ENCODE results near the gene TEN1. TPM values are rescaled to one million over a fixed set of nuclear protein-coding genes. Genes with fewer than 3 reads are reported as not detected.

Gene TEN1
- total and polyA plus RNA-seq, 2 experiments from 2014 or later, result 23.8 to 26.9 TPM

DNA sequence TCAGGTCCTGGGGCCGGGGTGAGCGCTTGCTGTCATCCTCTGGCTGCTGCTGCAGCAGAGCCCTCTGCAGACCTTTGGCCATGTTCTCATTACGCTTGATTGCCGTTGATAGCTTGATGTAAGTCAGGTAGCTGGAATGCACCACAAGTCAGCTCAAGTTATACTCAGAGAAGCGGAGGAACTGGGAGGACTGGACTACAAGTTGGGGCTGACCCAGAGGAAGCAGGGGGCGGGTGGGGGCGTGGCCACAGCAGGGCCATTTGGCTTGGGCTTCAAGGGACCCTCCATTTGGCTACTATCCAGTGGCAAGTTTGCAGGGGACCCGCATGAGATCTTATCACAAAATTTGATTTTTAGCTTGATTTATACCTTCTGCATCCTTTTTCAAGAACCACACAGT, 67.0 kb downstream of the TEN1 start:
- DNase-seq (ENCODE audit: low read depth in 1 of 2, low spot score in 1 of 2), result no peak
- Histone ChIP-seq H3K4me1 (ENCODE audit: low read depth) (no peaks in the 10 kb centered on the region), H3K27me3 (no peaks in the 10 kb centered on the region), H3K4me3 (no peak overlapping the region), H3K36me3 (peaks cover 79% of the 10 kb centered on the region), H3K9me3 (ENCODE audit: low read depth) (no peaks in the 10 kb centered on the region), H3K27ac (no peak overlapping the region)
- TF ChIP-seq, protein P1, sequence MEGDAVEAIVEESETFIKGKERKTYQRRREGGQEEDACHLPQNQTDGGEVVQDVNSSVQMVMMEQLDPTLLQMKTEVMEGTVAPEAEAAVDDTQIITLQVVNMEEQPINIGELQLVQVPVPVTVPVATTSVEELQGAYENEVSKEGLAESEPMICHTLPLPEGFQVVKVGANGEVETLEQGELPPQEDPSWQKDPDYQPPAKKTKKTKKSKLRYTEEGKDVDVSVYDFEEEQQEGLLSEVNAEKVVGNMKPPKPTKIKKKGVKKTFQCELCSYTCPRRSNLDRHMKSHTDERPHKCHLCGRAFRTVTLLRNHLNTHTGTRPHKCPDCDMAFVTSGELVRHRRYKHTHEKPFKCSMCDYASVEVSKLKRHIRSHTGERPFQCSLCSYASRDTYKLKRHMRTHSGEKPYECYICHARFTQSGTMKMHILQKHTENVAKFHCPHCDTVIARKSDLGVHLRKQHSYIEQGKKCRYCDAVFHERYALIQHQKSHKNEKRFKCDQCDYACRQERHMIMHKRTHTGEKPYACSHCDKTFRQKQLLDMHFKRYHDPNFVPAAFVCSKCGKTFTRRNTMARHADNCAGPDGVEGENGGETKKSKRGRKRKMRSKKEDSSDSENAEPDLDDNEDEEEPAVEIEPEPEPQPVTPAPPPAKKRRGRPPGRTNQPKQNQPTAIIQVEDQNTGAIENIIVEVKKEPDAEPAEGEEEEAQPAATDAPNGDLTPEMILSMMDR (IDR thresholded peaks at IDR 0.05; ENCODE audit: low read depth, low read length), result no peak

DNA sequence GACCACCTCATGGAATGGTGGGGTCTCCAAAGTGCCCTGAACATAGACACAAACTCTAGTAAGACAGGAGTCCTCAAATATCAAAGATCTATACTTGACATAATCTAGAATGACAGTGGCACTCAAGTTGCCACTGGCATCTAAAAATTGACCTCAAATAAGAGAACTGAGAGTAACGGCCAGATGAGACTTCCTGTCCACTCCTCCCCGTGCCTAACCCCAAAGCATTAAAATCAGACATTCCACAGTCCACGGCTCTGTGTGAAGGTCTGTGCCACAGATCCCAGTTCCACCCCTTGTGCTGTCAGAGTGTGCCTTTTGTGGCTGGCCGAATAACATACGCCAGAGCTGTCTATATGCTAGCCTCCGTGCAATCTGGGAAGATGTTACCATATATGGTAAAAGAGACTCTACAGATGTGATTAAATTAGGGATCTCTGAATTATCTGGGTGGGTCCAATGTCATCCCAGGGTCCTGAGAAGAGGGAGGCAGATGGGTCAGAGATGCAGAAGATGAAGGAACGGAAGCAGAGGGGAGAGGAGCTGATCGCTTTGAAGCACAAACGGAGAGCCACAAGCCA, 69.1 kb downstream of the TEN1 start:
- Histone ChIP-seq H3K27ac (no peak overlapping the region), H3K9me3 (ENCODE audit: low read depth) (no peaks in the 10 kb centered on the region), H3K4me1 (ENCODE audit: low read depth) (peaks cover 3% of the 10 kb centered on the region), H3K27me3 (no peaks in the 10 kb centered on the region), H3K4me3 (no peak overlapping the region), H3K36me3 (peaks cover 66% of the 10 kb centered on the region)
- DNase-seq (ENCODE audit: low read depth in 1 of 2, low spot score in 1 of 2), result no peak
- TF ChIP-seq, protein P1 (IDR thresholded peaks at IDR 0.05; ENCODE audit: low read depth, low read length), result no peak

DNA sequence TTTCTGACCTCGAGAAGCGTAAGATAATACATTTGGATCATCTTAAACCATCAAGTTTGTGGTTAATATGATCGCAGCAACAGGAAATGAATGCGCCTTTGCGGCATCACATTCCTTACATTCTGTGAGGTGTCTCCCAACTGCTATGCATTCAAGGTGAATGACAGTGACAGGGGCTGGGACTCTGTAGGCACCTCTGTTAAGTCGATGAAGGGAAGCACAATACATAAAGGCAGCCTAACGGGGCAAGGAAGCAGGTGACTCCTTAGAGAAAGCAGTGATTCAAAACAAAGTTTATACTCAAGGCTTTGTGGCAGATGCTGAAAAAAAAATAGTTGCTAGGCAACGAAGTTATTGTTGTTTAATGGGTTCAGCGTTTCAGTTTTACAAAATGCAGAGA, 69.7 kb downstream of the TEN1 start:
- Histone ChIP-seq H3K36me3 (peaks cover 60% of the 10 kb centered on the region), H3K4me3 (no peak overlapping the region), H3K9me3 (ENCODE audit: low read depth) (no peaks in the 10 kb centered on the region), H3K4me1 (ENCODE audit: low read depth) (peaks cover 7% of the 10 kb centered on the region), H3K27me3 (no peaks in the 10 kb centered on the region), H3K27ac (no peak overlapping the region)
- TF ChIP-seq, protein P1 (IDR thresholded peaks at IDR 0.05; ENCODE audit: low read depth, low read length), result no peak
- DNase-seq (ENCODE audit: low read depth in 1 of 2, low spot score in 1 of 2), result no peak

DNA sequence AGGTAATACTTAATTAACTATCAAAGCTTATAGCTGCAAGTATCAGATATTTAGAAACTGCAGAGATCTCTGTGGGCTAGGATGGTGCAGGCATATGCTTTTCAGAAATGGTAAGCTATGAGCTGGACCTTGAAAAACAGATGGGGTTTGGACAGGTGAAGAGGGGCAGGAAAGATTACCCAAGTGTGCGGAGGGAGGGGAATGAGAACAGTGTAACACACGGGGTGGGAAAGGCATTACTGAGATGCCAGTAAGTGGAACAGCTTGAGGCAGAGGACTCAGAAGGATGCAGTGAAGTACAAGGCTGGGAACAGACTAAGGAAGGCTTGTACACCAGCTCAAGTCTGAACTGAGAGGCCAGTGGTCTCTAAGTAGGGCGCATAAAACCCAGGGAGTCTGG, 70.2 kb downstream of the TEN1 start:
- Histone ChIP-seq H3K4me1 (ENCODE audit: low read depth) (peaks cover 12% of the 10 kb centered on the region), H3K27ac (no peak overlapping the region), H3K36me3 (peaks cover 60% of the 10 kb centered on the region), H3K9me3 (ENCODE audit: low read depth) (no peaks in the 10 kb centered on the region), H3K4me3 (no peak overlapping the region), H3K27me3 (no peaks in the 10 kb centered on the region)
- no peak for DNase-seq (ENCODE audit: low read depth in 1 of 2, low spot score in 1 of 2)
- TF ChIP-seq, protein P1 (IDR thresholded peaks at IDR 0.05; ENCODE audit: low read depth, low read length), result no peak

DNA sequence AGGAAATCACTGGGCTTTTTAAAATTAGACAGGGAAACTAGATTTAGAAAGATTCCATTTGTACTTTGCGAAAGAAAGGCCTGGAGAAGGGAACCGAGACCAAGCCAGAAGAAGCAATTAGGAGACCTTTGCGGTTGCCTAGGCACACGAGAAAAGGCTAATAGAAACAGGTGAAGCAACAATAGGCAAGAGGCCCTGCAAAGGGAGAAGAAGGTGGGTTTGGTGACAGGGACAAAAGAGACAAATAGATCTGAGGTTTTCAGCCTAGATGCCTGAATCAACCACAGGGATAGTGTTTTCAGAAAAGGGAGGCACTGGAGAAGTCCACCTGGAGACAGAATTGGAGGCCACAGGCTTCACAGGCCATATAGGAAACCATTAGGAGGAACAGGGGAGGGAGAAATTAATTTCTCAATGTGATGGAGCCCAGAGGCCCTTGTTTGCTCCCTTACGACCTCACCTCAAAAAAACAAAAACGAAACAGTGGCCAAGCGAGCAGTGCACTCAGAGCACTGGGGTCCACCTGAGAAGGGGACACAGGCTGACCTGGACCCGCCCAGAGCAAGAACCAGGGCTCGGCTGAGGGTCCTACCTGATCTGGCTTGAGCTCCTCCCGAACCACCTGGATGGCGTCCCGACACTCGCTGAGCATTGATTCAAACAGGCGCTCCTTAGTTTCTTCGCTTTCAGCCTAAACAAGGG, 70.9 kb downstream of the TEN1 start:
- TF ChIP-seq, protein P1 (IDR thresholded peaks at IDR 0.05; ENCODE audit: low read depth, low read length), result no peak
- Histone ChIP-seq H3K9me3 (ENCODE audit: low read depth) (no peaks in the 10 kb centered on the region), H3K36me3 (peaks cover 60% of the 10 kb centered on the region), H3K27ac (no peak overlapping the region), H3K4me1 (ENCODE audit: low read depth) (peaks cover 12% of the 10 kb centered on the region), H3K4me3 (no peak overlapping the region), H3K27me3 (no peaks in the 10 kb centered on the region)
- DNase-seq (ENCODE audit: low read depth in 1 of 2, low spot score in 1 of 2), result no peak

Other genes with a start within 250 kb of the TEN1 start
- 35.1 and 54.0 TPM in 2 replicates for gene GALK1, start 214.0 kb upstream of the TEN1 start, total RNA-seq
- 42.4 and 74.4 TPM in 2 replicates for gene GALK1, start 214.0 kb upstream of the TEN1 start, polyA plus RNA-seq
- 34.2 and 37.8 TPM in 2 replicates for gene UNK, start 194.4 kb upstream of the TEN1 start, total RNA-seq
- 20.5 and 35.9 TPM in 2 replicates for gene UNK, start 194.4 kb upstream of the TEN1 start, polyA plus RNA-seq
- 4.6 and 14.8 TPM in 2 replicates for gene UNC13D, start 134.8 kb upstream of the TEN1 start, total RNA-seq
- gene UNC13D, start 134.8 kb upstream of the TEN1 start, polyA plus RNA-seq, result 10.8 and 24.6 TPM in 2 replicates
- gene WBP2, start 123.9 kb upstream of the TEN1 start, total RNA-seq, result 61.3 and 75.6 TPM in 2 replicates
- 160 and 161 TPM in 2 replicates for gene WBP2, start 123.9 kb upstream of the TEN1 start, polyA plus RNA-seq
- gene TRIM47, start 100.7 kb upstream of the TEN1 start, total RNA-seq, result 1.3 and 4.6 TPM in 2 replicates
- 2.2 and 2.9 TPM in 2 replicates for gene TRIM47, start 100.7 kb upstream of the TEN1 start, polyA plus RNA-seq
- gene TRIM65, start 82.3 kb upstream of the TEN1 start, total RNA-seq, result 20.2 and 31.5 TPM in 2 replicates
- 14.6 and 16.8 TPM in 2 replicates for gene TRIM65, start 82.3 kb upstream of the TEN1 start, polyA plus RNA-seq
- 63.9 and 68.0 TPM in 2 replicates for gene MRPL38, start 74.4 kb upstream of the TEN1 start, total RNA-seq
- gene MRPL38, start 74.4 kb upstream of the TEN1 start, polyA plus RNA-seq, result 222 and 227 TPM in 2 replicates
- gene FBF1, start 38.2 kb upstream of the TEN1 start, total RNA-seq, result 13.8 and 15.9 TPM in 2 replicates
- gene FBF1, start 38.2 kb upstream of the TEN1 start, polyA plus RNA-seq, result 8.2 and 11.8 TPM in 2 replicates
- gene ACOX1, start 74 bp upstream of the TEN1 start, total RNA-seq, result 27.7 and 43.0 TPM in 2 replicates
- gene ACOX1, start 74 bp upstream of the TEN1 start, polyA plus RNA-seq, result 15.5 and 21.3 TPM in 2 replicates
- 13.4 and 14.3 TPM in 2 replicates for gene CDK3, start 21.6 kb downstream of the TEN1 start, total RNA-seq
- 12.2 and 18.5 TPM in 2 replicates for gene CDK3, start 21.6 kb downstream of the TEN1 start, polyA plus RNA-seq
- 0.09 TPM in 1 of 2 replicates, not detected in the other for gene EVPL, start 48.1 kb downstream of the TEN1 start, total RNA-seq
- 1.0 TPM in 1 of 2 replicates, not detected in the other for gene EVPL, start 48.1 kb downstream of the TEN1 start, polyA plus RNA-seq
- gene SRP68, start 93.3 kb downstream of the TEN1 start, total RNA-seq, result 33.4 and 55.4 TPM in 2 replicates
- gene SRP68, start 93.3 kb downstream of the TEN1 start, polyA plus RNA-seq, result 103 and 123 TPM in 2 replicates
- 0.32 TPM in 1 of 2 replicates, not detected in the other for gene GALR2, start 95.5 kb downstream of the TEN1 start, total RNA-seq
- 0.55 TPM in 1 of 2 replicates, not detected in the other for gene GALR2, start 95.5 kb downstream of the TEN1 start, polyA plus RNA-seq
- not detected in 2 replicates for gene ZACN, start 99.9 kb downstream of the TEN1 start, total RNA-seq
- 5.8 and 33.8 TPM in 2 replicates for gene ZACN, start 99.9 kb downstream of the TEN1 start, polyA plus RNA-seq
- gene EXOC7, start 124.5 kb downstream of the TEN1 start, total RNA-seq, result 121 and 166 TPM in 2 replicates
- 134 and 167 TPM in 2 replicates for gene EXOC7, start 124.5 kb downstream of the TEN1 start, polyA plus RNA-seq
- 0.07 and 0.12 TPM in 2 replicates for gene FOXJ1, start 162.0 kb downstream of the TEN1 start, total RNA-seq
- 0.18 TPM in 1 of 2 replicates, not detected in the other for gene FOXJ1, start 162.0 kb downstream of the TEN1 start, polyA plus RNA-seq